LNCAP (cell line): ENCODE measurements around the gene EML6.

Experiments
- CTCF ChIP-seq: fragments of 450-650 bp; IDR thresholded peaks from 2 replicates; pipeline ENCODE4 v1.5.1; 2017; ENCODE audit warnings: mild to moderate bottlenecking

The EML6 gene

GRCh38 chr2:54697934-54698333 lies 25.5 kb upstream of the EML6 start:
- TF ChIP-seq CTCF: no peak

- no peak for TF ChIP-seq CTCF
Observed at GRCh38 chr2:54699665-54700064, 23.8 kb upstream of the EML6 start.

GRCh38 chr2:54701029-54701428 lies 22.4 kb upstream of the EML6 start:
- no peak for TF ChIP-seq CTCF

GRCh38 chr2:54704238-54704637 lies 19.2 kb upstream of the EML6 start:
- TF ChIP-seq CTCF: no peak

GRCh38 chr2:54704688-54705605 lies 18.5 kb upstream of the EML6 start:
- TF ChIP-seq CTCF: peak; percentile 40

- TF ChIP-seq CTCF: no peak
Observed at GRCh38 chr2:54706622-54707021, 16.8 kb upstream of the EML6 start.

- no peak for TF ChIP-seq CTCF
Observed at GRCh38 chr2:54708584-54709335, 14.7 kb upstream of the EML6 start.
